Tibial nerve (tissue), 4 donors: ENCODE measurements around the gene OR1E1. TPM values are rescaled to one million over a fixed set of nuclear protein-coding genes. Genes with fewer than 3 reads are reported as not detected.
"Not testable (repeated sequence)": the region's sequence is repeated elsewhere in the genome, so short reads cannot be mapped to it uniquely, and the experiment has no call there.

Experiments
- DNase-seq, 2 donors: peaks; one replicate each; pipeline ENCODE4 v3.0.0-alpha.2; 2019; ENCODE audit warnings: low spot score in 2 of 2
- H3K27ac ChIP-seq, 4 donors: fragments of 200-600 bp; sonication (generic) in 3 of 4; one replicate each; pipeline ENCODE4 v1.5.1; 2017 to 2019; ENCODE audit warnings: mild to moderate bottlenecking in 1 of 4
- H3K27me3 ChIP-seq, 2 donors: fragments of 200-600 bp; sonication (generic) in 1 of 2; one replicate each; pipeline versions ENCODE4 v1.5.1 to v1.6.0; 2017 to 2019
- H3K36me3 ChIP-seq, 3 donors: fragments of 200-600 bp; sonication (generic); one replicate each; pipeline ENCODE4 v1.5.1; 2018 to 2019
- H3K4me1 ChIP-seq, 4 donors: fragments of 200-600 bp; sonication (generic) in 3 of 4; one replicate each; pipeline ENCODE4 v1.5.1; 2017 to 2019
- H3K4me3 ChIP-seq, 4 donors: fragments of 200-600 bp; sonication (generic) in 3 of 4; one replicate each; pipeline ENCODE4 v1.5.1; 2017 to 2019; ENCODE audit warnings: mild to moderate bottlenecking in 1 of 4, moderate library complexity in 1 of 4
- H3K9me3 ChIP-seq, 4 donors: fragments of 200-600 bp; sonication (generic) in 3 of 4; one replicate each; pipeline ENCODE4 v1.5.1; 2017 to 2019
- EP300 ChIP-seq, 2 donors: sonication (generic); formaldehyde crosslinking; IDR thresholded peaks; one replicate each; pipeline ENCODE4 v1.6.1; 2017; ENCODE audit warnings: antibody characterized with exemption in 2 of 2, mild to moderate bottlenecking in 1 of 2
- POLR2A ChIP-seq, 2 donors: fragments of 450-650 bp; IDR thresholded peaks; one replicate each; pipeline ENCODE4 v1.6.1; 2017; ENCODE audit warnings: antibody characterized with exemption in 2 of 2, mild to moderate bottlenecking in 2 of 2, moderate library complexity in 2 of 2
- WGBS, 2 donors: methylation state at CpG; one replicate each; pipeline ENCODE4 v1.1.5; 2018; 5-methylcytosine and 5-hydroxymethylcytosine counted together
- small RNA-seq: library from RNA; depleted of rRNA; stranded (forward); fragments of <200 nt; gene quantifications from one replicate; pipeline ENCODE3, GENCODE V24; 2016
- total RNA-seq, 4 donors: library from RNA; depleted of rRNA; stranded (reverse); fragments of >200 nt; gene quantifications; one replicate each; pipeline ENCODE4 v1.1.0, GENCODE V29; 2016
- TF ChIP-seq, protein P1 (sequence below), 5 experiments: fragments of 200-600 bp in 3 of 5; fragments of 450-650 bp in 2 of 5; sonication (generic) in 3 of 5; IDR thresholded peaks; one replicate each; pipeline ENCODE4 v1.5.1; 2016 to 2019; ENCODE audit warnings: antibody characterized with exemption in 5 of 5, mild to moderate bottlenecking in 3 of 5, moderate library complexity in 2 of 5

Gene OR1E1
- total RNA-seq, 4 donors from 2014 or later: not detected

DNA sequence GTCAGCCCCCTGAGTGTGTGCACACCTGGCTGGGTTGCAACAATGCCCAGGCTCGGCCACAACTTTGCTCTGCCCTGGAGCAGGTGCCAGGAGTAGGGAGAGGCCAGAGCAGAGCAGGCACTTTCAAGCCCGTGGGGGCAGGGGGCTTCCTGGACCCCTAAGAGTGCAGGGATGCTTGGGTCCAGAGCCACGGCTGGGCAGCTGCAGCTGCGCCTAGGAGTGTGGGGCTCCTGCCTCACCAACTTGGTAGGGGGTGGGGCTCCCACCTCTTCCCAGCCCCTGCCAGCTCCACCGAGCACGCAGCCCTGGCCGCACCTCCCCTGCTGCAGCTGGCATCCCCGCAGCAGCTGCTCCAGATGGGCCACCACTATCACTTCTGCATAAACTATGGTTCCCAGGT is 19.9 kb downstream of the OR1E1 start:
- 83 to 88% methylated on average over 5 of the region's 8 CpGs for WGBS, 2 donors

DNA sequence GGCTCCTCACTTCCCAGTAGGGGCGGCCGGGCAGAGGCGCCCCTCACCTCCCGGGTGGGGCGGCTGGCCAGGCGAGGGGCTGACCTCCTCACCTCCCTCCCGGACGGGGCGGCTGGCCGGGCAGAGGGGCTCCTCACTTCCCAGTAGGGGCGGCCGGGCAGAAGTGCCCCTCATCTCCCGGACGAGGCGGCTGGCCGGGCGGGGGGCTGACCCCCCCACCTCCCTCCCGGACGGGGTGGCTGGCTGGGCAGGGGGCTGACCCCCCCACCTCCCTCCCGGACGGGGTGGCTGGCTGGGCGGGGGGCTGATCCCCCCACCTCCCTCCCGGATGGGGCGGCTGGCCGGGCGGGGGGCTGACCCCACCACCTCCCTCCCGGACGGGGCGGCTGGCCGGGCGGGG is 27.0 kb downstream of the OR1E1 start:
- not testable (repeated sequence) for H3K4me3 ChIP-seq, H3K27me3 ChIP-seq, H3K27ac ChIP-seq, H3K4me1 ChIP-seq, DNase-seq, H3K36me3 ChIP-seq
- WGBS, 2 donors: no CpG with 5 or more reads among the region's 31 CpGs
- H3K9me3 ChIP-seq: peaks cover 0 to 43% (median 2%) of the 10 kb centered on the region in 4 donors

More for the DNA sequence above, 19.9 kb downstream of the OR1E1 start:
- H3K36me3 ChIP-seq: no peaks in the 10 kb centered on the region
- H3K27ac ChIP-seq: no peak overlapping the region
- H3K4me1 ChIP-seq: no peaks in the 10 kb centered on the region
- peaks cover 0 to 16% (median 2%) of the 10 kb centered on the region in 4 donors for H3K9me3 ChIP-seq
- TF ChIP-seq POLR2A (IDR thresholded peaks at IDR 0.05): no peak
- TF ChIP-seq EP300 (IDR thresholded peaks at IDR 0.05): no peak
- TF ChIP-seq, protein P1, sequence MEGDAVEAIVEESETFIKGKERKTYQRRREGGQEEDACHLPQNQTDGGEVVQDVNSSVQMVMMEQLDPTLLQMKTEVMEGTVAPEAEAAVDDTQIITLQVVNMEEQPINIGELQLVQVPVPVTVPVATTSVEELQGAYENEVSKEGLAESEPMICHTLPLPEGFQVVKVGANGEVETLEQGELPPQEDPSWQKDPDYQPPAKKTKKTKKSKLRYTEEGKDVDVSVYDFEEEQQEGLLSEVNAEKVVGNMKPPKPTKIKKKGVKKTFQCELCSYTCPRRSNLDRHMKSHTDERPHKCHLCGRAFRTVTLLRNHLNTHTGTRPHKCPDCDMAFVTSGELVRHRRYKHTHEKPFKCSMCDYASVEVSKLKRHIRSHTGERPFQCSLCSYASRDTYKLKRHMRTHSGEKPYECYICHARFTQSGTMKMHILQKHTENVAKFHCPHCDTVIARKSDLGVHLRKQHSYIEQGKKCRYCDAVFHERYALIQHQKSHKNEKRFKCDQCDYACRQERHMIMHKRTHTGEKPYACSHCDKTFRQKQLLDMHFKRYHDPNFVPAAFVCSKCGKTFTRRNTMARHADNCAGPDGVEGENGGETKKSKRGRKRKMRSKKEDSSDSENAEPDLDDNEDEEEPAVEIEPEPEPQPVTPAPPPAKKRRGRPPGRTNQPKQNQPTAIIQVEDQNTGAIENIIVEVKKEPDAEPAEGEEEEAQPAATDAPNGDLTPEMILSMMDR (IDR thresholded peaks at IDR 0.05): no peak
- H3K4me3 ChIP-seq: no peak overlapping the region
- H3K27me3 ChIP-seq: no peaks in the 10 kb centered on the region
- DNase-seq: no peak

Small RNA genes lying within 50 kb of the gene (small RNA-seq; reads per million reads assigned to genes)
- not detected for gene OR1AC1P

Other genes starting within 250 kb of the OR1E1 start
- gene OR1A2, start 200.9 kb downstream of the OR1E1 start, total RNA-seq: not detected
- not detected for gene OR1A1, start 190.7 kb downstream of the OR1E1 start, total RNA-seq
- 1 to 10 TPM in 1 of 4 donors, under 1 TPM in 1, not detected in 2; 0.63 to 2.4 TPM for gene OR3A1, start 100.0 kb downstream of the OR1E1 start, total RNA-seq
- 1 to 10 TPM in 1 of 4 donors, not detected in 3; 1.1 TPM for gene OR3A2, start 12.1 kb downstream of the OR1E1 start, total RNA-seq
- gene OR3A3, start 13.0 kb upstream of the OR1E1 start, total RNA-seq: not detected
- gene OR1E2, start 35.4 kb upstream of the OR1E1 start, total RNA-seq: 1 to 10 TPM in 1 of 4 donors, not detected in 3; 1.0 TPM
- gene SPATA22, start 73.4 kb upstream of the OR1E1 start, total RNA-seq: 1 to 10 TPM in 2 of 4 donors, under 1 TPM in 2; 0.39 to 2.7 (median 1.2) TPM
- 10 to 100 TPM in 3 of 4 donors, 1 to 10 TPM in 1; 7.8 to 19.2 (median 15.4) TPM for gene ASPA, start 77.6 kb upstream of the OR1E1 start, total RNA-seq
- 10 to 100 TPM in 1 of 4 donors, 1 to 10 TPM in 3; 4.2 to 21.4 (median 9.7) TPM for gene TRPV3, start 159.4 kb upstream of the OR1E1 start, total RNA-seq
- gene TRPV1, start 211.0 kb upstream of the OR1E1 start, total RNA-seq: 10 to 100 TPM; 11.3 to 31.5 (median 12.1) TPM
- 10 to 100 TPM; 17.5 to 29.6 (median 22.5) TPM for gene SHPK, start 237.8 kb upstream of the OR1E1 start, total RNA-seq
- gene CTNS, start 238.3 kb upstream of the OR1E1 start, total RNA-seq: 10 to 100 TPM; 42.9 to 62.1 (median 50.6) TPM